IMR-90 (cell line): ENCODE data around the gene SPACDR.

Experiments used
- CHD1 ChIP-seq: IDR thresholded peaks from 2 replicates; pipeline ENCODE4 v1.6.1; 2012; ENCODE audit warnings: low read depth, low read length, improper control_type of control experiment
- CTCF ChIP-seq: conservative IDR thresholded peaks from 2 replicates; pipeline ENCODE4 v1.5.1; 2012; ENCODE audit warnings: mild to moderate bottlenecking, low read depth, low read length, improper control_type of control experiment
- FOS ChIP-seq: fragments of 150-350 bp; IDR thresholded peaks from 2 replicates; pipeline ENCODE4 v1.6.1; 2016; ENCODE audit warnings: low read depth, low read length
- MAFK ChIP-seq: IDR thresholded peaks from 2 replicates; pipeline ENCODE4 v1.6.1; 2012; ENCODE audit warnings: low read depth, low read length, improper control_type of control experiment
- MXI1 ChIP-seq: IDR thresholded peaks from 2 replicates; pipeline ENCODE4 v1.6.1; 2012; ENCODE audit warnings: low read depth, mild to moderate bottlenecking, low read length, moderate library complexity, borderline replicate concordance
- NFE2L2 ChIP-seq: fragments of 150-350 bp; IDR thresholded peaks from 2 replicates; pipeline ENCODE4 v1.6.1; 2016; ENCODE audit warnings: low read depth, mild to moderate bottlenecking, low read length
- POLR2A ChIP-seq: IDR thresholded peaks from 2 replicates; pipeline ENCODE4 v1.6.1; 2012; ENCODE audit warnings: mild to moderate bottlenecking, low read depth, low read length
- RAD21 ChIP-seq: IDR thresholded peaks from 2 replicates; pipeline ENCODE4 v1.6.1; 2012; ENCODE audit warnings: low read length, improper control_type of control experiment
- RCOR1 ChIP-seq: IDR thresholded peaks from 2 replicates; pipeline ENCODE4 v1.6.1; 2012; ENCODE audit warnings: mild to moderate bottlenecking, low read length, improper control_type of control experiment; ENCODE audit not compliant: insufficient replicate concordance
- RFX5 ChIP-seq: IDR thresholded peaks from 2 replicates; pipeline ENCODE4 v1.8.0; 2012; ENCODE audit warnings: low read depth, mild to moderate bottlenecking, low read length, moderate library complexity
- SMC3 ChIP-seq: fragments of 150-350 bp; IDR thresholded peaks from 2 replicates; pipeline ENCODE4 v1.6.1; 2016; ENCODE audit warnings: low read depth, mild to moderate bottlenecking, antibody characterized with exemption, low read length, moderate library complexity

DNA sequence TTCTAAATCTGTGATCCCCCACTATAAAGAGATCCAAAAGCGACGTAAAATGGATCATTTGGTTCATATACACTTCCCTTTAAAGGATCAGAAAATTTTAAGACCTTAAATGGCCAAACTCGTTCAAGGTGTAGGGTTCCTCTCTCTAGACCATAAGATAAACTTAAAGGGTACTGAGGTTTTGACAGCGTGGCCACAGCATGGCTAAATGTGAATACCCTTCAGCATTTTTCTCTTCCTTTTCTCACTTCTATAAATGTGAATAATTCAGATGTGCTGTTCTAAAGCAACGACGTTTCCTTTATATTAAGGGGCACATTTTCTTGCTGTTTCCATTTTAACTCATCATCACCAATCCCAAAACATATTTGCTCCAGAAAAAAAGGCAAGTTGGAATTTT is 40.7 kb downstream of the SPACDR start:
- TF ChIP-seq MXI1 (no peak), CTCF (no peak), SMC3 (no peak), RAD21 (no peak), POLR2A (no peak), NFE2L2 (no peak), CHD1 (no peak), RFX5 (no peak), RCOR1 (no peak), FOS (no peak), MAFK (no peak)
